PC-9 (cell line): ENCODE data around the gene PPM1H. TPM values are rescaled to one million over a fixed set of nuclear protein-coding genes. Genes with fewer than 3 reads are reported as not detected.
"Not testable (repeated sequence)": the region's sequence is repeated elsewhere in the genome, so short reads cannot be mapped to it uniquely, and the experiment has no call there.

Experiments
- BruUV-seq: library from RNA; stranded (reverse); fragments of 400-500 nt; replicated peaks from 2 replicates; lab custom pipeline; 2021; lab: Mats Ljungman, UMichigan
- CTCF ChIA-PET: fragments of 300-600 bp; sonication (Branson Sonifier 250); formaldehyde crosslinking; loops from one replicate; lab custom pipeline; 2022; ENCODE audit warnings: antibody characterized with exemption; lab: Charles Lee
- POLR2A ChIA-PET: fragments of 300-600 bp; sonication (Branson Sonifier 250); formaldehyde crosslinking; loops from one replicate; lab custom pipeline; 2022; ENCODE audit warnings: antibody characterized with exemption; ENCODE audit not compliant: unreplicated experiment; lab: Charles Lee
- DNase-seq, 2 experiments: peaks; one replicate each; pipeline versions ENCODE4 v3.0.0 to v3.0.0-alpha.2; 2015 to 2022; ENCODE audit warnings: mixed read lengths in 1 of 2
- H2AFZ ChIP-seq: fragments of 200-600 bp; sonication (generic); 2 replicates; pipeline ENCODE4 v1.8.1; 2017; ENCODE audit warnings: antibody characterized with exemption
- H3F3A ChIP-seq: fragments of 200-600 bp; sonication (generic); 2 replicates; pipeline ENCODE4 v1.8.1; 2017; ENCODE audit warnings: antibody characterized with exemption, mild to moderate bottlenecking, low read depth; ENCODE audit not compliant: insufficient read depth
- H3K27ac ChIP-seq: fragments of 200-600 bp; sonication (generic); 2 replicates; pipeline ENCODE4 v1.6.1; 2016; ENCODE audit warnings: mixed run types
- H3K27me3 ChIP-seq: fragments of 200-600 bp; sonication (generic); 2 replicates; pipeline ENCODE4 v1.6.1; 2016; ENCODE audit warnings: low read depth, mixed run types; ENCODE audit not compliant: insufficient read depth
- H3K36me3 ChIP-seq: fragments of 200-600 bp; sonication (generic); 2 replicates; pipeline ENCODE4 v1.6.1; 2016; ENCODE audit warnings: low read depth, mixed run types
- H3K4me1 ChIP-seq: fragments of 200-600 bp; sonication (generic); replicated peaks from 2 replicates; pipeline ENCODE4 v1.6.1; 2016; ENCODE audit warnings: mixed run types; ENCODE audit not compliant: insufficient read depth
- H3K4me2 ChIP-seq: fragments of 200-600 bp; sonication (generic); 2 replicates; pipeline ENCODE4 v1.6.1; 2017; ENCODE audit warnings: mixed run types
- H3K4me3 ChIP-seq: fragments of 200-600 bp; sonication (generic); 2 replicates; pipeline ENCODE4 v1.6.1; 2016; ENCODE audit warnings: mixed run types
- H3K79me2 ChIP-seq: fragments of 200-600 bp; sonication (generic); 2 replicates; pipeline ENCODE4 v1.6.1; 2017; ENCODE audit warnings: low read depth, mixed run types
- H3K9me2 ChIP-seq: fragments of 200-600 bp; sonication (generic); 2 replicates; pipeline ENCODE4 v1.8.1; 2017; ENCODE audit warnings: mild to moderate bottlenecking; ENCODE audit not compliant: insufficient read depth
- H3K9me3 ChIP-seq: fragments of 200-600 bp; sonication (generic); 2 replicates; pipeline ENCODE4 v1.8.1; 2016; ENCODE audit warnings: low read depth; ENCODE audit not compliant: insufficient read depth
- H4K20me1 ChIP-seq: fragments of 200-600 bp; sonication (generic); 2 replicates; pipeline ENCODE4 v1.8.1; 2017; ENCODE audit not compliant: insufficient read depth
- EZH2 ChIP-seq: fragments of 200-600 bp; sonication (generic); IDR thresholded peaks from 2 replicates; pipeline ENCODE4 v1.8.0; 2017; ENCODE audit warnings: antibody characterized with exemption, low read depth
- intact Hi-C: fragments of 100-400 bp; cut with micrococcal nuclease; formaldehyde crosslinking; loops from one replicate; pipeline ENCODE4 v1.10.0; 2022; ENCODE audit not compliant: unreplicated experiment
- total RNA-seq: library from RNA; stranded (reverse); gene quantifications from 2 replicates; pipeline ENCODE4 v1.2.3, GENCODE V29; 2021
- TF ChIP-seq, protein P1 (sequence below): fragments of 200-600 bp; sonication (generic); conservative IDR thresholded peaks from 2 replicates; pipeline ENCODE4 v1.6.1; 2017; ENCODE audit warnings: mixed run types, antibody characterized with exemption, mild to moderate bottlenecking, moderate library complexity

The PPM1H gene
- total RNA-seq, 1 experiment from 2014 or later = 11.4 TPM

- TF ChIP-seq EZH2 = no peak
- TF ChIP-seq, protein P1, sequence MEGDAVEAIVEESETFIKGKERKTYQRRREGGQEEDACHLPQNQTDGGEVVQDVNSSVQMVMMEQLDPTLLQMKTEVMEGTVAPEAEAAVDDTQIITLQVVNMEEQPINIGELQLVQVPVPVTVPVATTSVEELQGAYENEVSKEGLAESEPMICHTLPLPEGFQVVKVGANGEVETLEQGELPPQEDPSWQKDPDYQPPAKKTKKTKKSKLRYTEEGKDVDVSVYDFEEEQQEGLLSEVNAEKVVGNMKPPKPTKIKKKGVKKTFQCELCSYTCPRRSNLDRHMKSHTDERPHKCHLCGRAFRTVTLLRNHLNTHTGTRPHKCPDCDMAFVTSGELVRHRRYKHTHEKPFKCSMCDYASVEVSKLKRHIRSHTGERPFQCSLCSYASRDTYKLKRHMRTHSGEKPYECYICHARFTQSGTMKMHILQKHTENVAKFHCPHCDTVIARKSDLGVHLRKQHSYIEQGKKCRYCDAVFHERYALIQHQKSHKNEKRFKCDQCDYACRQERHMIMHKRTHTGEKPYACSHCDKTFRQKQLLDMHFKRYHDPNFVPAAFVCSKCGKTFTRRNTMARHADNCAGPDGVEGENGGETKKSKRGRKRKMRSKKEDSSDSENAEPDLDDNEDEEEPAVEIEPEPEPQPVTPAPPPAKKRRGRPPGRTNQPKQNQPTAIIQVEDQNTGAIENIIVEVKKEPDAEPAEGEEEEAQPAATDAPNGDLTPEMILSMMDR = no peak
- H3K4me1 ChIP-seq = peaks cover 12% of the 10 kb centered on the region; the same call in 1 of the 2 replicates
- CTCF ChIA-PET = no interaction called here
- POLR2A ChIA-PET = no interaction called here
- intact Hi-C loops = no loop called here
- no peaks in the 10 kb centered on the region for H3K36me3 ChIP-seq
- H3F3A ChIP-seq = peaks cover 12% of the 10 kb centered on the region; the same call in 1 of the 2 replicates
- BruUV-seq = no TSS peak
- no peaks in the 10 kb centered on the region for H3K27me3 ChIP-seq
- peaks cover 28% of the 10 kb centered on the region; the same call in 1 of the 2 replicates for H3K79me2 ChIP-seq
- no peak overlapping the region for H3K4me2 ChIP-seq
- no peaks in the 10 kb centered on the region for H3K9me3 ChIP-seq
- DNase-seq = no peak
- H3K9me2 ChIP-seq = no peaks in the 10 kb centered on the region
- no peak overlapping the region for H3K27ac ChIP-seq
- H2AFZ ChIP-seq = no peak overlapping the region
- H4K20me1 ChIP-seq = no peaks in the 10 kb centered on the region
- no peak overlapping the region for H3K4me3 ChIP-seq
Observed at GRCh38 chr12:62888454-62889110, 46.4 kb downstream of the PPM1H start.

DNA sequence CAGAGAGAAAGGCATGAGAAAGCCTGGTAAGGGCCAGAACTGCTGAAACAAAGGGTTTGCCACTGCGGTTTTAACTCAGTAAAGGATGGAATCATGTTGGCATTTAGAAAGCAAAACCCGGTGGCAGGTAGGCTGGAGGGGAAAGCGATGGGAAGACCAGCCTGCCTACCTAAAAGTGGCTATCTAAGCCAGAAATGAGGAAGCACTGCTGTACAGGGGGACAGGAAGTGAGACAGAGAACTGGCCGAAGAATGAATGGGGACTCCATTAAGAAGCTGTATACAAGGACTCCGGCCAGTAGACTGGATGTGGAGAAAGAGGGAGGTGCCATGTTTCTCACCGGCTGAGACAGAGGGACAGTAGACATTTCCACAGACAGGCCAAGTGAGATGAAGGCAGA, 48.2 kb downstream of the PPM1H start:
- BruUV-seq = no TSS peak
- TF ChIP-seq, protein P1 = no peak
- H2AFZ ChIP-seq = no peak overlapping the region
- H4K20me1 ChIP-seq = no peaks in the 10 kb centered on the region
- H3K27me3 ChIP-seq = no peaks in the 10 kb centered on the region
- CTCF ChIA-PET = no interaction called here
- H3K27ac ChIP-seq = no peak overlapping the region
- H3K4me2 ChIP-seq = no peak overlapping the region
- H3K79me2 ChIP-seq = peaks cover 24% of the 10 kb centered on the region; the same call in 1 of the 2 replicates
- H3K9me2 ChIP-seq = no peaks in the 10 kb centered on the region
- H3K9me3 ChIP-seq = no peaks in the 10 kb centered on the region
- H3K36me3 ChIP-seq = no peaks in the 10 kb centered on the region
- H3F3A ChIP-seq = peaks cover 2% of the 10 kb centered on the region; the same call in 1 of the 2 replicates
- no peaks in the 10 kb centered on the region for H3K4me1 ChIP-seq
- intact Hi-C loops = no loop called here
- no peak overlapping the region for H3K4me3 ChIP-seq
- no peak for DNase-seq
- POLR2A ChIA-PET = no interaction called here

DNA sequence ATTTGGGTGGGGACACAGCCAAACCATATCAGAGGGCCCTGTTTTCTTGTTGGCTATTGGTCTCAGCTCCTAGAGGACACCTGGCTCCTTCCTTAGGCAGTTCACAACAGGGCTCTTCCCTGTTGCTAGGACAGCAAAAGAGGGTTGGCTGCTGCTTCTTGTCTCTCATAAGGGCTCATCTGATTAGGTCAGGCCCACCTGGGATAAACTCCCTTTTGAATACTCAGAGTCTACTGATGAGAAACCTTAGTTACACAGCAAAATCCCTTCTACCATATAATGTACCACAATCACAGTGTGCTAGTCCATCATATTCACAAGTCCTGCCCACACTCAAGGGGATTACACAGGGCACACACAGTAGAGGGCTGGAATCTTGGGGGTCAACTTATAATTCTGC, 49.7 kb downstream of the PPM1H start:
- H3K79me2 ChIP-seq = peaks cover 13% of the 10 kb centered on the region; the same call in 1 of the 2 replicates
- intact Hi-C loops = no loop called here
- H3K27ac ChIP-seq = no peak overlapping the region
- no peaks in the 10 kb centered on the region for H3K9me2 ChIP-seq
- TF ChIP-seq EZH2 = no peak
- TF ChIP-seq, protein P1 = no peak
- H3K9me3 ChIP-seq = no peaks in the 10 kb centered on the region
- no TSS peak for BruUV-seq
- no peaks in the 10 kb centered on the region for H3K36me3 ChIP-seq
- no peak overlapping the region for H3K4me2 ChIP-seq
- DNase-seq = no peak
- no peak overlapping the region for H2AFZ ChIP-seq
- no peaks in the 10 kb centered on the region for H3F3A ChIP-seq
- H3K27me3 ChIP-seq = no peaks in the 10 kb centered on the region
- H4K20me1 ChIP-seq = no peaks in the 10 kb centered on the region
- POLR2A ChIA-PET = no interaction called here
- peaks cover 6% of the 10 kb centered on the region; the same call in 1 of the 2 replicates for H3K4me1 ChIP-seq
- H3K4me3 ChIP-seq = no peak overlapping the region
- CTCF ChIA-PET = no interaction called here

DNA sequence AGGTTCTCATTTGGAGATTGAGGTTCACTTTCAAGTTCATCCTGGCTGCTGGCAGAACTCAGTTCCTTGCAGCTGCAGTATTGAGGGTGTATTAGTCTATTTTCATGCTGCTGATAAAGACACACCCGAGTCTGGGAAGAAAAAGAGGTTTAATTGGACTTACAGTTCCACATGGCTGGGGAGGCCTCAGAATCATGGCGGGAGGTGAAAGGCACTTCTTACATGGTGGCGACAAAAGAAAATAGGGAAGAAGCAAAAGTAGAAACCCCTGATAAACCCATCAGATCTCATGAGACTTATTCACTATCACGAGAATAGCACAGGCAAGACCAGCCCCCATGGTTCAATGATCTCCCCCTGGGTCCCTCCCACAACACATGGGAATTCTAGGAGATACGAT, 50.1 kb downstream of the PPM1H start:
- POLR2A ChIA-PET, intact Hi-C loops, H3K27ac ChIP-seq, H4K20me1 ChIP-seq, H3K27me3 ChIP-seq, H3K4me1 ChIP-seq, CTCF ChIA-PET, DNase-seq, H3K9me2 ChIP-seq, H3K4me2 ChIP-seq, H3K9me3 ChIP-seq, H2AFZ ChIP-seq, H3K36me3 ChIP-seq, H3K4me3 ChIP-seq, H3F3A ChIP-seq, BruUV-seq: not testable (repeated sequence)
- 0 out of 2 replicates have a peak, but pooled peaks cover 13% of the 10 kb centered on the region for H3K79me2 ChIP-seq
